GM21786 (cell line): Measurements from ENCODE around the gene BTG1.

Experiments
- ATAC-seq: cut with Tn5 transposase; IDR thresholded peaks from one replicate; pipeline ENCODE4 v1.9.1; 2021; ENCODE audit not compliant: unreplicated experiment

The BTG1 gene

DNA sequence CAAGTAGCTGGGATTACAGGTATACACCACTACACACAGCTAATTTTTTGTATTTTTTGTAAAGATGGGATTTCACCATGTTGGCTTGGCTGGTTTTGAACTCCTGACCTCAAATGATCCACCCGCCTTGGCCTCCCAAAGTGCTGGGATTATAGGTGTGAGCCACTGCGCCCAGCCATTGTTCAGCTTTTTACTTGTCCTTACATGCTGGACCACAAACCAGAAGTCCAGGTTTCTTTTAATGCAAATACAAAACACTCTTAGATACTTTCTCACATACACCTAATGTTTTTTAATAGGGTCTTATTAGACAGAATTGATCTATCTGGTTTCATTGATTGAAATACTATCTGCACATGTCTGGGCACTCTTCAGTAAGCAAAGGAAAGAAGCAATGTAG, 40.5 kb downstream of the BTG1 start:
- no peak for ATAC-seq

- no peak for ATAC-seq
Observed at GRCh38 chr12:92102606-92103005, 43.0 kb downstream of the BTG1 start.

- ATAC-seq, result no peak
Observed at GRCh38 chr12:92098594-92099380, 46.9 kb downstream of the BTG1 start.

DNA sequence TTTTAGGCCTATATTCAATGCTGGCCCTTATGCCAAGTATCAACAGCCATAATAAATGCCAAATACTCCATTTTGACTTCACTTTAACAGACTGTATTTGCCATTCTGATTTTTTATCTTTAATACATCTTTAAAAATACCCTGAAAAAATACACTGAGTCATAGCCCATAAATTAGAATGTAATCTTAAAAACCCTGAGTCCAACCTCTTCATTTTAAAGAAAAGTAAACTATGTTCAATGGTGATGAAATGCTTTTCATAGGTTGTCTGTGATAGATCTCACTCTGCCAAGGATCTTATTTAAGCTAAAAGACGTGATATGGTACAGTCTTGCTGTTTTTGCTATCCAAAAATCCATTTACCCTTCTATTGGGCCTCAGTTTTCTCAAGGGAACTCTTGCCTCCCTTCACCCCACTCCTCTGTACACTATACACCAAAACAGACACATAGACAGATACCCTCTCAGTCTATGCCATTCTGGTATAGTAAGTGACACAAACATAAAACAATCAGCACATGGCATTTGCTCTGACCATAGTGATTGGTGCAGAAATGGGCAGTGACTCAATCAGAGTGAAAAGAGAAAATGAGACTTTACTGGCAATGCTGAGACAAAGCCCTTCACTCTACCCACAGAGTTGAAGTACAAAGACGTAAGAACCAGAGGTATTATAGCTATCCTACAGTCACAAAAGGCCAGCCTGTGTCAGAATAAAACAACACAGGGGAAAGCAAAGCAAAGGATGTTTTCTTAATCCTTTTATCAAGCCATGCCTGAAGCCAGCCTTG, 49.1 kb downstream of the BTG1 start:
- peak; percentile 60 for ATAC-seq

DNA sequence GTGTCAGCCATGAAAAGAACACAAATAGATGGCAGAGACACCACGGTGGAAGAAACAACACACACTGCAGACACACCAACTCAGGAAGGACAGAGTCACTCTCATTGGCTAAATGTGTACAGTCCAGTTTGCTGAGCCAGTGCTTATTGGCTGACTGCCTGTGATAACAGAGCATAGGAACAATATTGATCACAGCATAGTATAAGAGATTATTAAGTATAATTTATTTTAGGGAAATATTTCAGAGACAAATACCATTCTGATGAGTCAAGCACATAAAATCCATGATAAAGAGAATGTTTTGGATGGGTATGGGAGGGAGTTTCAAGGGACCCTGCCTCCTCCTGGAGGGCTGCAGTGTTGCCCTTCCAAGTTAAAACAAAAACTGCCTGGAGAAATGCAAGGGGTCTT, 50.9 kb downstream of the BTG1 start:
- peak; percentile 5 for ATAC-seq

GRCh38 chr12:92094301-92094700, 51.3 kb downstream of the BTG1 start:
- ATAC-seq, result peak; percentile 60
